HCT116 (cell line): ENCODE results near the gene JAK2. TPM values are rescaled to one million over a fixed set of nuclear protein-coding genes. Genes with fewer than 3 reads are reported as not detected.

ENCODE experiments used
- ATAC-seq: fragments of 200-7000 bp; cut with Tn5 transposase; 2 replicates; pipeline ENCODE4 v1.9.1; 2020; ENCODE audit warnings: mild to moderate bottlenecking, moderate library complexity
- BruUV-seq: library from RNA; stranded (reverse); fragments of 400-500 nt; replicated peaks from 2 replicates; lab custom pipeline; 2021; lab: Mats Ljungman, UMichigan
- CTCF ChIA-PET: fragments of 300-600 bp; sonication (Branson Sonifier 250); formaldehyde crosslinking; loops from one replicate; lab custom pipeline; 2021; ENCODE audit warnings: antibody characterized with exemption; lab: Charles Lee
- POLR2A ChIA-PET: fragments of 300-600, 350-600 bp; sonication (Branson Sonifier 250); formaldehyde crosslinking; loops from one replicate; lab custom pipeline; 2021; ENCODE audit warnings: antibody characterized with exemption; lab: Charles Lee
- RAD21 ChIA-PET, 2 experiments: fragments of 300-600 bp; sonication (Branson Sonifier 250); formaldehyde crosslinking; loops; one replicate each; lab custom pipeline; 2023; ENCODE audit warnings: low total read pairs in 2 of 2; ENCODE audit not compliant: uncharacterized antibody in 2 of 2, unreplicated experiment in 2 of 2, low non-redundant PET in 1 of 2; lab: Charles Lee
- DNase-seq: peaks from one replicate; pipeline ENCODE4 v3.0.0-alpha.2; 2010; ENCODE audit warnings: low read depth, low spot score
- H2AFZ ChIP-seq: fragments of 200-600 bp; shearing (Covaris generic), sonication (generic); 2 replicates; pipeline ENCODE4 v1.6.1; 2017; ENCODE audit warnings: low read depth, mixed run types, mixed read lengths, antibody characterized with exemption, low read length; ENCODE audit not compliant: poor library complexity, severe bottlenecking
- H3K27ac ChIP-seq: 2 replicates; pipeline ENCODE4 v1.5.1; 2012; ENCODE audit warnings: low read depth, low read length
- H3K27me3 ChIP-seq: fragments of 200-600 bp; sonication (generic); 2 replicates; pipeline ENCODE4 v1.6.1; 2016; ENCODE audit warnings: mixed run types, low read length, mixed read lengths; ENCODE audit not compliant: insufficient read depth
- H3K36me3 ChIP-seq, 2 experiments: fragments of 200-500 bp in 1 of 2; fragments of 200-600 bp in 1 of 2; sonication (Bioruptor generic) in 1 of 2; sonication (generic) in 1 of 2; 2 replicates each; pipeline versions ENCODE4 v1.5.1 to v1.6.1; 2014 to 2016; ENCODE audit warnings: low read length in 2 of 2, inconsistent platforms in 1 of 2, mixed read lengths in 1 of 2, mixed run types in 1 of 2; ENCODE audit not compliant: insufficient read depth in 2 of 2, control insufficient read depth in 1 of 2
- H3K4me1 ChIP-seq, 2 experiments: fragments of 200-600 bp in 1 of 2; sonication (generic) in 1 of 2; 2 replicates each; pipeline versions ENCODE4 v1.5.1 to v1.6.1; 2012 to 2017; ENCODE audit warnings: low read length in 2 of 2, inconsistent platforms in 1 of 2, mild to moderate bottlenecking in 1 of 2, mixed read lengths in 1 of 2, mixed run types in 1 of 2, moderate library complexity in 1 of 2; ENCODE audit not compliant: insufficient read depth in 2 of 2, control insufficient read depth in 1 of 2
- H3K4me2 ChIP-seq: fragments of 200-600 bp; sonication (generic); 2 replicates; pipeline ENCODE4 v1.6.1; 2017; ENCODE audit warnings: mixed run types, low read length, mixed read lengths
- H3K4me3 ChIP-seq, 2 experiments: fragments of 200-600 bp in 1 of 2; sonication (generic) in 1 of 2; replicated peaks in 1 of 2; 2 replicates each; pipeline ENCODE4 v1.5.1; 2011 to 2016; ENCODE audit warnings: low read length in 2 of 2, control low read depth in 1 of 2, low read depth in 1 of 2, mild to moderate bottlenecking in 1 of 2, mixed read lengths in 1 of 2, mixed run types in 1 of 2
- H3K79me2 ChIP-seq: fragments of 200-600 bp; sonication (generic); 2 replicates; pipeline ENCODE4 v1.6.1; 2017; ENCODE audit warnings: mild to moderate bottlenecking, mixed run types, low read length, moderate library complexity, mixed read lengths; ENCODE audit not compliant: insufficient read depth
- H3K9ac ChIP-seq: fragments of 200-600 bp; sonication (generic); 2 replicates; pipeline ENCODE4 v1.6.1; 2016; ENCODE audit warnings: low read length, mixed read lengths
- H3K9me2 ChIP-seq: fragments of 200-600 bp; sonication (generic), shearing (Covaris generic); 2 replicates; pipeline ENCODE4 v1.6.1; 2017; ENCODE audit warnings: mixed run types, mild to moderate bottlenecking, moderate library complexity; ENCODE audit not compliant: insufficient read depth
- H3K9me3 ChIP-seq, 2 experiments: fragments of 200-500 bp in 1 of 2; fragments of 200-600 bp in 1 of 2; sonication (Bioruptor generic) in 1 of 2; sonication (generic) in 1 of 2; 2 replicates each; pipeline ENCODE4 v1.6.1; 2014 to 2017; ENCODE audit warnings: low read length in 2 of 2, mixed read lengths in 2 of 2, inconsistent platforms in 1 of 2, low read depth in 1 of 2, mild to moderate bottlenecking in 1 of 2, mixed run types in 1 of 2, moderate library complexity in 1 of 2; ENCODE audit not compliant: control insufficient read depth in 1 of 2, insufficient read depth in 1 of 2
- H4K20me1 ChIP-seq: fragments of 200-600 bp; sonication (generic), shearing (Covaris generic); 2 replicates; pipeline ENCODE4 v1.6.1; 2017; ENCODE audit warnings: mixed run types, mild to moderate bottlenecking, moderate library complexity; ENCODE audit not compliant: insufficient read depth
- CBX3 ChIP-seq: IDR thresholded peaks from 2 replicates; pipeline ENCODE4 v1.6.1; 2012; ENCODE audit warnings: low read depth
- CEBPB ChIP-seq: IDR thresholded peaks from 2 replicates; pipeline ENCODE4 v1.6.1; 2012; ENCODE audit warnings: low read depth
- EGR1 ChIP-seq: IDR thresholded peaks from 2 replicates; pipeline ENCODE4 v1.6.1; 2012; ENCODE audit warnings: low read depth
- ELF1 ChIP-seq: IDR thresholded peaks from 2 replicates; pipeline ENCODE4 v1.6.1; 2012; ENCODE audit warnings: low read depth, borderline replicate concordance
- EZH2 ChIP-seq: fragments of 200-600 bp; sonication (generic); IDR thresholded peaks from 2 replicates; pipeline ENCODE4 v1.6.1; 2017; ENCODE audit warnings: antibody characterized with exemption, mixed run types
- EZH2phosphoT487 ChIP-seq: fragments of 200-600 bp; IDR thresholded peaks from 2 replicates; pipeline ENCODE4 v1.6.1; 2018; ENCODE audit warnings: antibody characterized with exemption, borderline replicate concordance
- FOSL1 ChIP-seq: IDR thresholded peaks from 2 replicates; pipeline ENCODE4 v1.6.1; 2012; ENCODE audit warnings: low read depth
- SP1 ChIP-seq: IDR thresholded peaks from 2 replicates; pipeline ENCODE4 v1.6.1; 2012; ENCODE audit warnings: low read depth
- SRF ChIP-seq: IDR thresholded peaks from 2 replicates; pipeline ENCODE4 v1.6.1; 2012; ENCODE audit warnings: low read depth
- TCF7L2 ChIP-seq: IDR thresholded peaks from 2 replicates; pipeline ENCODE4 v1.7.0; 2011; ENCODE audit warnings: borderline replicate concordance, inconsistent platforms; ENCODE audit not compliant: insufficient read depth, insufficient read length; ENCODE audit errors: extremely low read depth
- YY1 ChIP-seq: IDR thresholded peaks from 2 replicates; pipeline ENCODE4 v1.6.1; 2011; ENCODE audit warnings: low read length, low read depth, moderate library complexity, mild to moderate bottlenecking; ENCODE audit not compliant: insufficient replicate concordance; ENCODE audit errors: extremely low read depth
- intact Hi-C: fragments of 100-400 bp; cut with micrococcal nuclease; formaldehyde crosslinking; loops from 2 replicates; pipeline ENCODE4 v1.10.0; 2022
- total RNA-seq: library from RNA; stranded (reverse); gene quantifications from one replicate; pipeline ENCODE4 v1.2.1, GENCODE V29; 2021; ENCODE audit not compliant: unreplicated experiment
- TF ChIP-seq, protein P1 (sequence below), 3 experiments: fragments of 200-600 bp in 1 of 3; sonication (generic) in 1 of 3; IDR thresholded peaks in 2 of 3; conservative IDR thresholded peaks in 1 of 3; 2 replicates each; pipeline ENCODE4 v1.5.1; 2012 to 2017; ENCODE audit warnings: low read depth in 2 of 3, low read length in 2 of 3, antibody characterized with exemption in 1 of 3, borderline replicate concordance in 1 of 3, control low read depth in 1 of 3, mild to moderate bottlenecking in 1 of 3, mixed read lengths in 1 of 3, mixed run types in 1 of 3, moderate library complexity in 1 of 3; ENCODE audit not compliant: insufficient read depth in 1 of 3
- TF ChIP-seq, protein P2 (sequence below): IDR thresholded peaks from 2 replicates; pipeline ENCODE4 v1.6.1; 2012; ENCODE audit warnings: low read depth

Gene JAK2
- total RNA-seq, 1 experiment from 2014 or later: 4.6 TPM

DNA sequence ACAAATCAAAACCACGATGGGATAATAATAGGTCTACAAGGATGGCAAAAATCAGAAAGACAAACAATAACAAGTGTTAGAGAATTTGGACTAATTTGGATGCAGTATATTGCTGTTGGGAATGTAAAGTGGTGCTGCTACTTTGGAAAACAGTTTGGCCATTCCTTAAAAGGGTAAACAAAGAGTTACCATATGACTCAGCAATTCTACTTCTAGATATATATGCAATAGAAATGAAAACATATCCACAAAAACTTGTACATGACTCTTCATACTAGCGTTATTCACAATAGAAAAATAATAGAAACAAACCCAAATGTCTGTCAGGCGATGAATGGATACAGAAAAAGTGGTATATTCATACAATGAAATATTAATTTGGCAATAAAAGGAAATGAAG is 58.3 kb downstream of the JAK2 start:
- ATAC-seq: no peak
- CTCF ChIA-PET: no interaction called here
- no TSS peak for BruUV-seq

DNA sequence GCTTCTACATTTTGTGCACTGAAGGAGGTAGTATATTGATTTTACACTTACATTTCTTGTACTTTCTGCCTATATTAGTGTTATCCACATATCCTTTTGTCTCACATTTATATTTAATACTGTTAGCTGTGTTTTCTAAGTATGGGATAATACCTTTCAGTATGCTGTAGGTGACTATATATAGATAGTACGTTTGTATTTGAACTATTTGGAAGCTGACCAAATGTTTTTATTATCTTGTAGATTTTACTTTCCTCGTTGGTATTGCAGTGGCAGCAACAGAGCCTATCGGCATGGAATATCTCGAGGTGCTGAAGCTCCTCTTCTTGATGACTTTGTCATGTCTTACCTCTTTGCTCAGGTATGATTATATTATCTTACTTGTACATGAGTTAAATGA is 59.1 kb downstream of the JAK2 start:
- Histone ChIP-seq H3K9me3 (no peaks in the 10 kb centered on the region), H3K27me3 (no peaks in the 10 kb centered on the region), H4K20me1 (no peaks in the 10 kb centered on the region), H3K4me1 (no peaks in the 10 kb centered on the region), H2AFZ (no peak overlapping the region), H3K27ac (no peak overlapping the region), H3K4me3 (no peak overlapping the region), H3K9me2 (no peaks in the 10 kb centered on the region), H3K36me3 (no peaks in the 10 kb centered on the region; a peak in 1 of 4 replicates), H3K79me2 (no peaks in the 10 kb centered on the region), H3K4me2 (no peak overlapping the region), H3K9ac (no peak overlapping the region)
- intact Hi-C loops: no loop called here
- ChIA-PET RAD21 (no interaction called here), CTCF (no interaction called here), POLR2A (no interaction called here)
- DNase-seq (no peak), ATAC-seq (no peak)
- BruUV-seq: no TSS peak
- no peak for TF ChIP-seq FOSL1
- no peak for TF ChIP-seq CBX3
- TF ChIP-seq EZH2: no peak
- no peak for TF ChIP-seq CEBPB
- no peak for TF ChIP-seq EZH2phosphoT487
- TF ChIP-seq, protein P1, sequence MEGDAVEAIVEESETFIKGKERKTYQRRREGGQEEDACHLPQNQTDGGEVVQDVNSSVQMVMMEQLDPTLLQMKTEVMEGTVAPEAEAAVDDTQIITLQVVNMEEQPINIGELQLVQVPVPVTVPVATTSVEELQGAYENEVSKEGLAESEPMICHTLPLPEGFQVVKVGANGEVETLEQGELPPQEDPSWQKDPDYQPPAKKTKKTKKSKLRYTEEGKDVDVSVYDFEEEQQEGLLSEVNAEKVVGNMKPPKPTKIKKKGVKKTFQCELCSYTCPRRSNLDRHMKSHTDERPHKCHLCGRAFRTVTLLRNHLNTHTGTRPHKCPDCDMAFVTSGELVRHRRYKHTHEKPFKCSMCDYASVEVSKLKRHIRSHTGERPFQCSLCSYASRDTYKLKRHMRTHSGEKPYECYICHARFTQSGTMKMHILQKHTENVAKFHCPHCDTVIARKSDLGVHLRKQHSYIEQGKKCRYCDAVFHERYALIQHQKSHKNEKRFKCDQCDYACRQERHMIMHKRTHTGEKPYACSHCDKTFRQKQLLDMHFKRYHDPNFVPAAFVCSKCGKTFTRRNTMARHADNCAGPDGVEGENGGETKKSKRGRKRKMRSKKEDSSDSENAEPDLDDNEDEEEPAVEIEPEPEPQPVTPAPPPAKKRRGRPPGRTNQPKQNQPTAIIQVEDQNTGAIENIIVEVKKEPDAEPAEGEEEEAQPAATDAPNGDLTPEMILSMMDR (IDR thresholded peaks at IDR 0.05 in 2 of 3, conservative IDR thresholded peaks at IDR 0.05 in 1 of 3; ENCODE audit: borderline replicate concordance in 1 of 3, insufficient read depth in 1 of 3, low read depth in 2 of 3, low read length in 2 of 3): no peak
- TF ChIP-seq ELF1: no peak

More for the DNA sequence above, 58.3 kb downstream of the JAK2 start:
- RAD21 ChIA-PET: no interaction called here
- no peak for DNase-seq
- H3K9me3 ChIP-seq: no peaks in the 10 kb centered on the region
- no peaks in the 10 kb centered on the region for H4K20me1 ChIP-seq
- no peak overlapping the region for H3K4me3 ChIP-seq
- H2AFZ ChIP-seq: no peak overlapping the region
- intact Hi-C loops: no loop called here
- H3K9ac ChIP-seq: no peak overlapping the region
- TF ChIP-seq TCF7L2 (no peak), SRF (no peak), YY1 (no peak), SP1 (no peak), EGR1 (no peak)
- TF ChIP-seq, protein P2, sequence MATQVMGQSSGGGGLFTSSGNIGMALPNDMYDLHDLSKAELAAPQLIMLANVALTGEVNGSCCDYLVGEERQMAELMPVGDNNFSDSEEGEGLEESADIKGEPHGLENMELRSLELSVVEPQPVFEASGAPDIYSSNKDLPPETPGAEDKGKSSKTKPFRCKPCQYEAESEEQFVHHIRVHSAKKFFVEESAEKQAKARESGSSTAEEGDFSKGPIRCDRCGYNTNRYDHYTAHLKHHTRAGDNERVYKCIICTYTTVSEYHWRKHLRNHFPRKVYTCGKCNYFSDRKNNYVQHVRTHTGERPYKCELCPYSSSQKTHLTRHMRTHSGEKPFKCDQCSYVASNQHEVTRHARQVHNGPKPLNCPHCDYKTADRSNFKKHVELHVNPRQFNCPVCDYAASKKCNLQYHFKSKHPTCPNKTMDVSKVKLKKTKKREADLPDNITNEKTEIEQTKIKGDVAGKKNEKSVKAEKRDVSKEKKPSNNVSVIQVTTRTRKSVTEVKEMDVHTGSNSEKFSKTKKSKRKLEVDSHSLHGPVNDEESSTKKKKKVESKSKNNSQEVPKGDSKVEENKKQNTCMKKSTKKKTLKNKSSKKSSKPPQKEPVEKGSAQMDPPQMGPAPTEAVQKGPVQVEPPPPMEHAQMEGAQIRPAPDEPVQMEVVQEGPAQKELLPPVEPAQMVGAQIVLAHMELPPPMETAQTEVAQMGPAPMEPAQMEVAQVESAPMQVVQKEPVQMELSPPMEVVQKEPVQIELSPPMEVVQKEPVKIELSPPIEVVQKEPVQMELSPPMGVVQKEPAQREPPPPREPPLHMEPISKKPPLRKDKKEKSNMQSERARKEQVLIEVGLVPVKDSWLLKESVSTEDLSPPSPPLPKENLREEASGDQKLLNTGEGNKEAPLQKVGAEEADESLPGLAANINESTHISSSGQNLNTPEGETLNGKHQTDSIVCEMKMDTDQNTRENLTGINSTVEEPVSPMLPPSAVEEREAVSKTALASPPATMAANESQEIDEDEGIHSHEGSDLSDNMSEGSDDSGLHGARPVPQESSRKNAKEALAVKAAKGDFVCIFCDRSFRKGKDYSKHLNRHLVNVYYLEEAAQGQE: no peak
- H3K4me1 ChIP-seq: no peaks in the 10 kb centered on the region
- no peak overlapping the region for H3K4me2 ChIP-seq
- H3K36me3 ChIP-seq: no peaks in the 10 kb centered on the region; a peak in 1 of 4 replicates
- no peaks in the 10 kb centered on the region for H3K9me2 ChIP-seq
- H3K79me2 ChIP-seq: no peaks in the 10 kb centered on the region
- no peak overlapping the region for H3K27ac ChIP-seq
- no peaks in the 10 kb centered on the region for H3K27me3 ChIP-seq
- POLR2A ChIA-PET: no interaction called here
